ENCODE data around the gene FBP1. TPM values are rescaled to one million over a fixed set of nuclear protein-coding genes. Genes with fewer than 3 reads are reported as not detected.

FBP1 gene
- total RNA-seq, 1 experiment from 2014 or later = 1.9 TPM

- no CpG with 5 or more reads among the region's 2 CpGs for WGBS (ENCODE audit: extremely low coverage, insufficient read length, low lambda C conversion rate)
- Histone ChIP-seq H2BK20ac (ENCODE audit: low read depth, low read length, poor library complexity, severe bottlenecking) (no peak overlapping the region), H3K27ac (ENCODE audit: insufficient read length, low read depth, low read length) (no peak overlapping the region), H3K4ac (ENCODE audit: low read depth, low read length) (no peak overlapping the region), H4K5ac (ENCODE audit: insufficient read length, low read depth, low read length) (no peak overlapping the region), H3K4me1 (ENCODE audit: insufficient read depth, low read length) (no peaks in the 10 kb centered on the region), H3T11ph (ENCODE audit: low read length) (no peak overlapping the region), H3K79me2 (ENCODE audit: insufficient read depth, low read length) (no peaks in the 10 kb centered on the region), H3K27me3 (ENCODE audit: insufficient read depth, low read length) (no peaks in the 10 kb centered on the region), H2BK12ac (ENCODE audit: insufficient read length, low read depth, low read length) (no peak overlapping the region), H2AK5ac (ENCODE audit: insufficient read length, low read length) (no peak overlapping the region), H2BK5ac (ENCODE audit: insufficient read length, low read length) (no peak overlapping the region), H3K56ac (ENCODE audit: insufficient read length, low read depth, low read length) (no peak overlapping the region), H4K91ac (ENCODE audit: insufficient read length, low read depth, low read length) (no peak overlapping the region), H3K9ac (ENCODE audit: extremely low read depth, insufficient read length, low read length) (no peak overlapping the region), H2BK15ac (ENCODE audit: low read depth, low read length) (no peak overlapping the region), H4K20me1 (ENCODE audit: control insufficient read depth, insufficient read depth, insufficient read length) (no peaks in the 10 kb centered on the region), H3K4me2 (ENCODE audit: insufficient read depth, insufficient read length, low read length) (no peak overlapping the region), H2AFZ (ENCODE audit: low read length) (no peak overlapping the region), H4K8ac (replicated peaks; ENCODE audit: insufficient read length, low read depth, low read length) (no peak overlapping the region), H2BK120ac (ENCODE audit: low read depth, low read length, poor library complexity, severe bottlenecking) (no peak overlapping the region), H3K9me3 (ENCODE audit: control insufficient read depth, low read depth, low read length) (no peaks in the 10 kb centered on the region), H3K18ac (ENCODE audit: insufficient read length, low read depth, low read length) (no peak overlapping the region), H3K23ac (ENCODE audit: insufficient read length, low read depth, low read length) (no peak overlapping the region), H3K79me1 (ENCODE audit: insufficient read depth, low read depth, low read length, poor library complexity, severe bottlenecking) (no peaks in the 10 kb centered on the region), H3K23me2 (ENCODE audit: insufficient read length, low read depth, low read length, poor library complexity, severe bottlenecking) (no peaks in the 10 kb centered on the region), H3K14ac (ENCODE audit: insufficient read depth, low read length) (no peak overlapping the region)
- no peaks in the 10 kb centered on the region for H3K36me3 Mint-ChIP-seq (ENCODE audit: insufficient read depth in 1 of 3, low read depth in 3 of 3)
- H3K9me3 Mint-ChIP-seq = peaks cover 3 to 4% of the 10 kb centered on the region in 2 experiments; a peak in 3 of 5 replicates
- DNase-seq = no peak
- H3K4me1 Mint-ChIP-seq = no peaks in the 10 kb centered on the region
- H3K4me3 Mint-ChIP-seq = no peak overlapping the region; a peak in 1 of 5 replicates
- H3K27ac Mint-ChIP-seq = no peak overlapping the region
- TF ChIP-seq CTCF (conservative IDR thresholded peaks at IDR 0.05) = no peak
- H3K27me3 Mint-ChIP-seq (ENCODE audit: low read depth) = peaks cover 13% of the 10 kb centered on the region
These were observed 63.2 kb downstream of the FBP1 start for GRCh38 chr9:94576131-94576530.

Data from H9 (cell line).